ENCODE measurements around the gene ZC3H12D. TPM values are rescaled to one million over a fixed set of nuclear protein-coding genes. Genes with fewer than 3 reads are reported as not detected.

The ZC3H12D gene
- total RNA-seq, 1 donor = under 0.01 TPM

DNA sequence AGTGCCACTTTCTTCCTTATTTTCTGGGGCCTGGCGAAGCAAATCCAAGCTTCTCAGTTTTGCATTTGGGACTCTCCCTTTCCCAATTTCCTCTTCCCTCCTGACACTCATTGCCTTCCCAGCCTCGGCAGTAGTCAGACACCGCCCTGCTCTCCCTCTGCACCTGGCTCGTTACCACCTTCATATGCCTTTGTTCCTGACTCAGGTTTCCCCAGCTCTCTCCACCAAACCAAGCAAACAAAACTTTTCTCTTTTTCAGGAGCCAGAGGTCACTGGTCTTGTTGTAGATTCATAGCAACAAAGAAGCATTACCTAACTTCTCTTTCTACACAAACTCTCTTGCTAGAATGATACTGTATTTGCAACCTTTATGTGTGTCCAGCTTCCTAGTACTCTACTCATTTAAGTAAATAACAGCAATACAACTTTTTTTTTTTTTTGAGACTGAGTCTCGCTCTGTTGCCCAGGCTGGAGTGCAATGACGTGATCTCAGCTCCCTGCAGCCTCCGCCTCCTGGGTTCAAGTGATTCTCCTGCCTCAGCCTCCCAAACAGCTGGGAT lies 9.0 kb upstream of the ZC3H12D start:
- H3K4me3 ChIP-seq (ENCODE audit: low read depth, low read length) = no peak overlapping the region
- TF ChIP-seq, protein P1, sequence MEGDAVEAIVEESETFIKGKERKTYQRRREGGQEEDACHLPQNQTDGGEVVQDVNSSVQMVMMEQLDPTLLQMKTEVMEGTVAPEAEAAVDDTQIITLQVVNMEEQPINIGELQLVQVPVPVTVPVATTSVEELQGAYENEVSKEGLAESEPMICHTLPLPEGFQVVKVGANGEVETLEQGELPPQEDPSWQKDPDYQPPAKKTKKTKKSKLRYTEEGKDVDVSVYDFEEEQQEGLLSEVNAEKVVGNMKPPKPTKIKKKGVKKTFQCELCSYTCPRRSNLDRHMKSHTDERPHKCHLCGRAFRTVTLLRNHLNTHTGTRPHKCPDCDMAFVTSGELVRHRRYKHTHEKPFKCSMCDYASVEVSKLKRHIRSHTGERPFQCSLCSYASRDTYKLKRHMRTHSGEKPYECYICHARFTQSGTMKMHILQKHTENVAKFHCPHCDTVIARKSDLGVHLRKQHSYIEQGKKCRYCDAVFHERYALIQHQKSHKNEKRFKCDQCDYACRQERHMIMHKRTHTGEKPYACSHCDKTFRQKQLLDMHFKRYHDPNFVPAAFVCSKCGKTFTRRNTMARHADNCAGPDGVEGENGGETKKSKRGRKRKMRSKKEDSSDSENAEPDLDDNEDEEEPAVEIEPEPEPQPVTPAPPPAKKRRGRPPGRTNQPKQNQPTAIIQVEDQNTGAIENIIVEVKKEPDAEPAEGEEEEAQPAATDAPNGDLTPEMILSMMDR (IDR thresholded peaks at IDR 0.05; ENCODE audit: insufficient read depth, low read depth, low read length) = no peak
- no peak for DNase-seq (ENCODE audit: low read depth)

DNA sequence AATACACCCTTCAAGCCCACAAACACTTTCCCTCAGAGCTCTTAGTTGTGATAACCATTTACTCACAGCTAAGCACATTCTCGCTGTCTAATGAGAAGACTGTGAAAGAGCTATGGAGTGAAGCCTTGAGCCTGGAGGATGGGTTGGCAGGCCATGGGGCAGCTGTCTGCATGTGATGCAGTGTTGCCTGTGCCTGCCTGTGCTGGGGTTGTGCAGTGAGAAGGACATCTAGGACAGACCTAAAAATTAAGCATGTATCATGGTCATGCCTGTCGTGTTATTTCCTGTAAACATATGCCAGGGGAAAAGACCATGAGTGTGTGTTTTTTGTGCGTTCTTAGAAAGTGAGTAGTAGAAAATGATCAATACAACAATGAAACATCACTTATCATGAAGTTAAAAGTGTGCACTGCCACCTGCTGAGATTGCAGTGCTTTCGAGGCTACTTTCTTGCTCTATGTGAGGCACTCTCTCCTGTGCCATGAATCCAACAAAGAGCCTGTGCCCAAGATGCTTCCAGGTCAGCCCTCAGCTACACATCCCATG lies 8.1 kb upstream of the ZC3H12D start:
- no peak overlapping the region for H3K4me3 ChIP-seq (ENCODE audit: low read depth, low read length)
- no peak for DNase-seq (ENCODE audit: low read depth)
- TF ChIP-seq, protein P1 (IDR thresholded peaks at IDR 0.05; ENCODE audit: insufficient read depth, low read depth, low read length) = no peak

DNA sequence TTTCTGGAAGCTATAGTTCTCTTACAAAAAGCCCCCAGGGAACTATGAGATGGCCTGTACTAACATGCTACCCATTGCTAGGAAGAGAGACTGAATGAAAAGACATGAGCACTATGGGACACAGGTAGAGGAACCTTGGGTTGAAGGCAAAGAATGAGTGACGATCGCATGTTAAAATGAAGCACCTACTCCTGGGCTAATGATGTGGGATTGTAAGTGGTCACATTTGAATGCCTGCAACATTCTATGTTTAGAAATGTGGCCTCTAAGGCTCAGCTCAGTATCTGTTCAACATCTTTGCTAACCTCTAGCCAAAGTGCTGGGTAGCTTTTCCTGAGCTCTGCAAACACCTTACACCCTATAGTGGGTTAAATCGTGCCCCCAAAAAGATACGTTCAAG lies 5.2 kb upstream of the ZC3H12D start:
- DNase-seq (ENCODE audit: low read depth) = no peak
- TF ChIP-seq, protein P1 (IDR thresholded peaks at IDR 0.05; ENCODE audit: insufficient read depth, low read depth, low read length) = no peak
- no peak overlapping the region for H3K4me3 ChIP-seq (ENCODE audit: low read depth, low read length)

DNA sequence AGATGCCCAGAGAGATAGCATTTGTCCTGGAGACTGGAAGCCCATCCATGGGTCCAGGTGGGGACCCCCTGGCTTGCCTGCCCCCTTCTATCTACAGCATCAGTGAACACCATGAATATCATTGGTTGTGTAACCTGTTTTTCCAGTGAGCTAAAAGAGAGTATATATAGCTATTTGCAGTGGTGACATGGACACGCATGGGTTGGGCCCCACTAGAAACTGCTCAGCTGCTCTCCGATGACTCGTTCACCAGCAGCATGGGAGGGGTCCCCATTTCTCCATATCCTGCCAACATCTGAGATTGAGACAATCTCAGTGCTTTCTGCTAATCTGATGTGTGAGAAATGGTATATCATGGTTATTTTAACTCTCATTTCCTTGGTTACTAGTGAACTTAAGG lies 4.0 kb upstream of the ZC3H12D start:
- DNase-seq (ENCODE audit: low read depth) = no peak
- no peak overlapping the region for H3K4me3 ChIP-seq (ENCODE audit: low read depth, low read length)
- TF ChIP-seq, protein P1 (IDR thresholded peaks at IDR 0.05; ENCODE audit: insufficient read depth, low read depth, low read length) = no peak

DNA sequence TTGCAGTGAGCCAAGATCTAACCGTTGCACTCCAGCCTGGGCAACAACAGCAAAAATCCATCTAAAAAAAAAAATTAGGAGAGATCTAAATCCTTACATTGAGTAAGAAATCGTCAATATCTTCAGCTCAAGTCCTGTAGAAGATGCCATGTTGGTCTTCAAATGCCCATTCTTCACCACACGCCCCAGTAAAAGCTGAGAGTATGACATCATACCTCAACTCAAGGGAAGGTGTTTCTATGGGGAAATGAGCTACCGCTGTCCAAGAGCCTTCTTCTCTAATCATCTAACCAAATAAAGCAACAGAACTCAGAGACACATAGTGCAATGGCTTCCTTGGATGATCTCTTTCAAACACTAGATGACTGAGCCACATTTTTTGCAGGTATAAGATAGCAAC lies 2.5 kb upstream of the ZC3H12D start:
- no peak for DNase-seq (ENCODE audit: low read depth)
- H3K4me3 ChIP-seq (ENCODE audit: low read depth, low read length) = no peak overlapping the region
- TF ChIP-seq, protein P1 (IDR thresholded peaks at IDR 0.05; ENCODE audit: insufficient read depth, low read depth, low read length) = no peak

DNA sequence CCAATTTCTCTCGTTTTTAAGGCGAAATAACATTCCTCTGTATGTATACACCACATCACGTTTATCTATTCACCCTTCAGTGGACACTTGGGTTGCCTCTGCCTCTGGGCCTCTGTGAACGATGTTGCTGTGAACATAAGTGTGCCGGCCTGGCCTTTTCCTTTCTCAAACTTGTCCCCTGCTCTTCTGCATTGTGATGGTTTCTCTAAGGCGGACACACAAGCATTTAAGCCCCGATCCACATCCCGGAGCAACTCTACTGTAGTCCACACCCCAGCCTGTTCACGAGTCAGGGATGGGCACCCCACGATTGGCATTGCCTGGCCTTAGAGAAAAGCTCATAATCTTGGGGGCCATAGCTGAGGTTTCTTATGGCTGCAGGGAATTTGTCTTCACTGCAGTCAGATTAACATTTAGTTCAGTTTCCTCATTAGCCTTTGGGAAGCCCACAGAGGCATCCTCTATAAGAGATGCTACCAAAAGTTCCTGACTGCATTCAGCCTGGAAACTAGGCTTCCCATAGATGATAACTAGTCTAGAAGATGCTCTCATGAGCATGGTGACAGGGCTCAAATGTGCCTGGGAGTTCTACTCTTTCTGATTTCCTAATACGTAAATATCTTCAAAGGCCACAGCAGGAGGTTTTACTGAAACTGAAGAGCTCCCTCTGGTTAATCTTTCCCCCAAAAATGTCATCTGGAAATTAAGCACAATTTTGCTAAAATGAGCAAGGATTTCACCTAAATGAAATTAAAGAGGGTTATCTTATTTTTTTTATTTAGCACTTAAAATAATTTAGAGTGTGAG lies 762 bp downstream of the ZC3H12D start:
- no peak for DNase-seq (ENCODE audit: low read depth)
- H3K4me3 ChIP-seq (ENCODE audit: low read depth, low read length) = no peak overlapping the region
- TF ChIP-seq, protein P1 (IDR thresholded peaks at IDR 0.05; ENCODE audit: insufficient read depth, low read depth, low read length) = no peak
